Upper lobe of right lung (tissue), 1 donor: ENCODE data around the gene TNFRSF13B. TPM values are rescaled to one million over a fixed set of nuclear protein-coding genes. Genes with fewer than 3 reads are reported as not detected.

ENCODE experiments used
- ATAC-seq: fragments of 200-7000 bp; cut with Tn5 transposase; one replicate; pipeline ENCODE4 v1.9.1; 2020; ENCODE audit warnings: mild to moderate bottlenecking, moderate library complexity
- DNase-seq: peaks from one replicate; pipeline ENCODE4 v3.0.0-alpha.2; 2020
- H3K27ac ChIP-seq: fragments of 200-600 bp; one replicate; pipeline ENCODE4 v1.8.0; 2022
- H3K27me3 ChIP-seq: fragments of 200-600 bp; one replicate; pipeline ENCODE4 v1.8.0; 2022; ENCODE audit warnings: mild to moderate bottlenecking
- H3K36me3 ChIP-seq: fragments of 200-600 bp; one replicate; pipeline ENCODE4 v1.8.0; 2022
- H3K4me1 ChIP-seq: fragments of 200-600 bp; one replicate; pipeline ENCODE4 v1.8.0; 2022
- H3K4me3 ChIP-seq: fragments of 200-600 bp; one replicate; pipeline ENCODE4 v1.8.0; 2022; ENCODE audit warnings: mild to moderate bottlenecking
- H3K9me3 ChIP-seq: fragments of 200-600 bp; one replicate; pipeline ENCODE4 v1.8.0; 2022
- intact Hi-C: fragments of 100-400 bp; cut with DNase I; formaldehyde crosslinking; loops from one replicate; pipeline ENCODE4 v1.11.0; 2022
- long read RNA-seq: library from polyadenylated mRNA; unstranded; transcript quantifications from one replicate; pipeline ENCODE4 v2.0.0, GENCODE V29; 2021
- total RNA-seq: library from RNA; stranded (reverse); fragmentation: NEBNext Ultra II Directional; extraction: Animal tissue kit (Norgen Biotek cat#: 25700); gene quantifications from one replicate; pipeline ENCODE4 v1.2.1, GENCODE V29; 2021
- TF ChIP-seq, protein P1 (sequence below): fragments of 200-600 bp; IDR thresholded peaks from one replicate; pipeline ENCODE4 v1.8.0; 2022; ENCODE audit warnings: antibody characterized with exemption
- donor health status: DM: no; HTN: yes; CAD: no; lungs with severe emphysema.

TNFRSF13B gene
- not detected for total RNA-seq
- long read RNA-seq, result 0 reads

DNA sequence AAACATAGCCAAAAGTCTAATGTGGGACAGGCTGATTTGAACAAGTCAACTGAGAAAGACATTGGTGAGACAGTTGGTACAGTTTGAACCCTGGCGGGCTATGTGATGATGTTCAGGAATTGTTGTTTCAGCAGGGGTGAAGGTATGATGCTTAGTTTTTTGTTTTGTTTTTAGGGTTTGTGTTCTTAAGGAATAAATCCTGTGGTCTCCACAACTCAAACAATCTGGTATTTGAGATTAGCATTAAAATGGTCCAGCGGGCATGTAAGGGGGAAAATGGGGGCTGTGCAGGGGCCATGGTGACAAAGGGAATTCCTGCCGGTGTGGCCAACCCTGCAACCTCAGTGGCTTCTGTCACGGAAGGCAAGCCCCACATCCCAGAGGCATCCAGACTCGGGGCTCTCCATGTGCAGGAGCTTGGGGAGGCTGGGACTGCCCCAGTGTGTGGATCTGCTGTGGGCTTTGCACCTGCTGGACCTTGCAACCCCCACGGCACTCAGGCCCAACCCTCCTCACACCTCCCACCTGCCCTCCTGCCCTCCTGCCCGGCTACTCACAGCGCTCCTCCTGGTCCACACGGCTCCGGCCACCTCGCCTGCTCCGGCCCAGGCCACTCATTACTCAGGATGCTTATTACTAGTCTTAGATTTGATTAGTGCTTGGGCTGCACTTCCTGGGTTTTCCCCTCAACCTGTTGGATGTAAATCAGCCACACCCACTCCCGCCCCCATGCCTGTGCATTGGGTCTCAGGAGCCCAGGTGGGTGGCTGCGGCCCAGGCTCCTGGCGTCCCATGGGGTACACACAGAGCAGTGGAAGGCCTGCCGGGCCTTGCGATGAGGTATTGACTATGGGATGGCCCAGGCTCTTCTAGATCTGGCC, at the start of gene TNFRSF13B:
Gene TNFRSF13B (minus strand): TSS at position 661 of the 881 bp plus-strand sequence. CDS start 43 bp downstream, at position 618.
- DNase-seq, result no peak
- no peaks in the 10 kb centered on the region for H3K27me3 ChIP-seq

DNA sequence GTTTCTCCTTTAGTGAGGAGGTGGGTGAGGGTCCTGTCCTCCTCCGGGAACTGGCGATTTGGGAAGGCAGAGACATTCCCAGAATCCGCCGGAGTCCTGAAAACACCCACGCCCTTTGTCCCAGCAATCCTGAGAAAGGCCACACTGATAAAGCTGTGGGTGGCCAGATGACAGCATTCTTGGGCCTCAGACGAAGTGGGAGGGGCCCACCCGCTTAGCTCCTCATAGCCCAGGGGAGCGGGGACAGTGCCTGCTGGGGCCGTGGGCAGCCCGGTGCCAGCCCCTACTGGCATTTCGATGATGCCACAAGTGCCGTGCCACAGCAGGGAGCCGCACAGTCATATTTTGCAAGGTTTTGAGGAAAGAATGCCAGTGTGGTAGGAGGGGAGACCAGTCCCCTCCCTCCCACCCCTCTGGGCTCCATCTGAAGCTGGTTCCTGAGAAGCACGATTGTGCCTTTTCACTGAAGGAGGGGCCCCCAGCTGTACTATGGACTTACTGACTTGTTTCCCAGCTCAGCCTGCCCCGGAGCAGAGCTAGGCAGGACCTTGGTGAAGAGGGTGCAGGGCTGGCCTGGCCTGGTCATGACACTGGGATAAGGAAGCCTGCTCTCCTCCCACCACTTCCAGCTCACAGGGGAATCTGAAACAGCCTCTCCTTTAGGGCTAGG, 49.4 kb upstream of the TNFRSF13B start:
- Histone ChIP-seq H3K9me3 (no peaks in the 10 kb centered on the region), H3K4me3 (no peak overlapping the region), H3K4me1 (peaks cover 27% of the 10 kb centered on the region), H3K36me3 (no peaks in the 10 kb centered on the region), H3K27ac (peak overlapping the region; percentile 66), H3K27me3 (no peaks in the 10 kb centered on the region)
- DNase-seq, result peak; percentile 78
- ATAC-seq, result peak; percentile 77
- intact Hi-C loops, result no loop called here
- TF ChIP-seq, protein P1, sequence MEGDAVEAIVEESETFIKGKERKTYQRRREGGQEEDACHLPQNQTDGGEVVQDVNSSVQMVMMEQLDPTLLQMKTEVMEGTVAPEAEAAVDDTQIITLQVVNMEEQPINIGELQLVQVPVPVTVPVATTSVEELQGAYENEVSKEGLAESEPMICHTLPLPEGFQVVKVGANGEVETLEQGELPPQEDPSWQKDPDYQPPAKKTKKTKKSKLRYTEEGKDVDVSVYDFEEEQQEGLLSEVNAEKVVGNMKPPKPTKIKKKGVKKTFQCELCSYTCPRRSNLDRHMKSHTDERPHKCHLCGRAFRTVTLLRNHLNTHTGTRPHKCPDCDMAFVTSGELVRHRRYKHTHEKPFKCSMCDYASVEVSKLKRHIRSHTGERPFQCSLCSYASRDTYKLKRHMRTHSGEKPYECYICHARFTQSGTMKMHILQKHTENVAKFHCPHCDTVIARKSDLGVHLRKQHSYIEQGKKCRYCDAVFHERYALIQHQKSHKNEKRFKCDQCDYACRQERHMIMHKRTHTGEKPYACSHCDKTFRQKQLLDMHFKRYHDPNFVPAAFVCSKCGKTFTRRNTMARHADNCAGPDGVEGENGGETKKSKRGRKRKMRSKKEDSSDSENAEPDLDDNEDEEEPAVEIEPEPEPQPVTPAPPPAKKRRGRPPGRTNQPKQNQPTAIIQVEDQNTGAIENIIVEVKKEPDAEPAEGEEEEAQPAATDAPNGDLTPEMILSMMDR, result no peak

More for the DNA sequence above, at the start of gene TNFRSF13B:
- intact Hi-C loops, result no loop called here
- no peaks in the 10 kb centered on the region for H3K4me1 ChIP-seq
- H3K9me3 ChIP-seq, result no peaks in the 10 kb centered on the region
- H3K36me3 ChIP-seq, result no peaks in the 10 kb centered on the region
- H3K27ac ChIP-seq, result no peak within 1 kb of the TSS
- TF ChIP-seq, protein P1, result no peak
- no peak within 1 kb of the TSS for H3K4me3 ChIP-seq
- peak; percentile 26 for ATAC-seq

DNA sequence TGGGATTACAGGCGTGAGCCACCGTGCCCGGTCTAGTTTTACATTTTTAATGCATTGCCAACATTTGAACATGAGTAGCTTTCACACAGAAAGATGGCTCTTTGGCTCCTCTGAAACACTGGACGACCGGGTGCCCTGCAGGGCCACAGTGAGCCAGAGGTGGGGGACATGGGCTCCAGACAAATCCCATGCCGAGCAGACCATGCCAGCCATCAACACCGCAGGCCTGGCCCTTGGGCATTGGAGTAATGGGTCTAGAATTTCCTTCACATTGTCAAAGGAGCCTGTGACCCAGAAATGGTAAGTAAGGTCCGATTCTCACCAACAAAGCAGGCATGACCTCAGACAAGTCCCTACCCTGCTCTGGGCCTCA, 48.9 kb upstream of the TNFRSF13B start:
- DNase-seq (peak; percentile 49), ATAC-seq (no peak)
- Histone ChIP-seq H3K27ac (peak overlapping the region; percentile 66), H3K36me3 (no peaks in the 10 kb centered on the region), H3K9me3 (no peaks in the 10 kb centered on the region), H3K4me3 (no peak overlapping the region), H3K27me3 (no peaks in the 10 kb centered on the region), H3K4me1 (peaks cover 27% of the 10 kb centered on the region)
- TF ChIP-seq, protein P1, result no peak
- intact Hi-C loops, result no loop called here

DNA sequence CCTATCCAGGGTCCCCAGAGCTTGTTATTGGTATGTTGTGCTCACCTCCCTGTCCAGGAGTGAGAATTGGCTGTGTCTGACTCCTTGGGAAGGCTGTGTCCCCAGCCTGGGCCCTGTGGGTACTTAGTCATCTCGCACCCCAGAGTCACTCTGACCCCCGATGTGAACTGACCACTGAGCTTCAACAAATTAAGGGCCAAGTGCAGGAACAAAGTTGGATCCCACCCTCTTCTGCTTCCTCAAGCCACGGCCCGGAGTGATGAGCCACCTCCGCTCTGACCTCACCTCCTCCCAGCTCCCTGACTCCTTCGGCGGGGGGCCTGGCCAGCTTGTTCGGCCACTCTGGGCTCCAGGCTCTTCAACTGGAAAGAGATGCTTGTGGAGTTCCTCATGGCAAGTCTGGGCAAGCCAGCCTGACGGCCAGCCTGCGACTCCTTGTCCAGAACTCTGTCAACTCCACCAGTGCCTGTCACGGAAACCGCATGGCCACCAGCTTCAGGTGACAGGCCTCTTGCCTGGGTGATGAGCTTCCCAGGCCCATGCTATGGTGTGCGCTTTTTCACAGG, 48.1 kb upstream of the TNFRSF13B start:
- Histone ChIP-seq H3K4me1 (peaks cover 27% of the 10 kb centered on the region), H3K4me3 (no peak overlapping the region), H3K36me3 (no peaks in the 10 kb centered on the region), H3K27ac (no peak overlapping the region), H3K27me3 (no peaks in the 10 kb centered on the region), H3K9me3 (no peaks in the 10 kb centered on the region)
- intact Hi-C loops, result no loop called here
- TF ChIP-seq, protein P1, result no peak
- DNase-seq (peak; percentile 59), ATAC-seq (no peak)

DNA sequence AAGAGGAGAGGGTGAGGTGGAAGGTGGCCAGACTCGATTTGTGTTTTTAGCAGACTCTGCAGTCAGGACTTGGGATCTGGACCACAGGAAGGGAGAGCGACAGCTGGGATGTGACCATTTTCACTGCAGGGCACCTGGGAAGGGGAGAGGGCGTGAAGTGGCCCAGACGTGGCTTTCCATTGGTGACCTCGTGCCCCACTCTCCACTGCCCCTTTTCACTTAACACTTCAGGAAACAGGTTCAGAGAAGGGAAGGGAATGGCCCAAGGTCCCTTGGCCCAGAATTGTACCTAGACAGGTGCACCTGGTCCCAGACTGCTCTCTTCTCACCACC, 47.5 kb upstream of the TNFRSF13B start:
- no peaks in the 10 kb centered on the region for H3K36me3 ChIP-seq
- intact Hi-C loops, result no loop called here
- H3K4me3 ChIP-seq, result no peak overlapping the region
- H3K4me1 ChIP-seq, result peaks cover 27% of the 10 kb centered on the region
- DNase-seq, result no peak
- no peaks in the 10 kb centered on the region for H3K9me3 ChIP-seq
- no peak for ATAC-seq
- no peaks in the 10 kb centered on the region for H3K27me3 ChIP-seq
- peak overlapping the region; percentile 70 for H3K27ac ChIP-seq
- TF ChIP-seq, protein P1, result no peak
